ENCODE data around the gene DNASE1L1.
A peak's percentile ranks its signal among the peaks of the same experiment; 100 is the strongest.

The DNASE1L1 gene

GRCh38 chrX:154419688-154420401 is 10.8 kb upstream of the DNASE1L1 start:
- TF ChIP-seq CTCF (IDR thresholded peaks at IDR 0.05) = no peak
- no peak for DNase-seq (ENCODE audit: low spot score)
- Histone ChIP-seq H3K4me3 (no peak overlapping the region), H3K27ac (peak overlapping the region in 1 of 2 donors; percentile 48)

DNA sequence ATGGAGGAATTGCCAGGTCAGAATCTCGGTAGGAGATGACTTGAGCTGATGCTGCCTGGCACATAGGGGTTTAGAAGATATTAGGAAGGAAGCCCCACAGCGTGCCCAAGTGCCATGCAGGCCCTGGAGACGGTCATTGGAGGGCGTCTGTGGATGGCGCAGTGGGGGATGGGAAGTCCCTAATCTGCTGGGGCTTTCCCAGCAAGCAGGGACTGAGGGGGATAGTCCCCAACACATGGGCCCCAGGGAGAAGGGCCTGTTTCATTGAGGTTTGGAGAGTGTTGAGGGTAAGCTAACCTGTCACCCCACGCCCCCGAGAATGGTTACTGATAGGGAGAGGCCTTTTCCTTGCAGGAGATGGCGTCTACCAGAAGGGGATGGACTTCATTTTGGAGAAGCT is 10.1 kb upstream of the DNASE1L1 start:
- Histone ChIP-seq H3K4me3 (no peak overlapping the region), H3K27ac (no peak overlapping the region)
- TF ChIP-seq CTCF (IDR thresholded peaks at IDR 0.05) = no peak
- DNase-seq (ENCODE audit: low spot score) = no peak

- TF ChIP-seq CTCF (IDR thresholded peaks at IDR 0.05) = no peak
- no peak for DNase-seq (ENCODE audit: low spot score)
- Histone ChIP-seq H3K27ac (no peak overlapping the region), H3K4me3 (no peak overlapping the region)
Measured at GRCh38 chrX:154417157-154417556, 8.1 kb upstream of the DNASE1L1 start.

DNA sequence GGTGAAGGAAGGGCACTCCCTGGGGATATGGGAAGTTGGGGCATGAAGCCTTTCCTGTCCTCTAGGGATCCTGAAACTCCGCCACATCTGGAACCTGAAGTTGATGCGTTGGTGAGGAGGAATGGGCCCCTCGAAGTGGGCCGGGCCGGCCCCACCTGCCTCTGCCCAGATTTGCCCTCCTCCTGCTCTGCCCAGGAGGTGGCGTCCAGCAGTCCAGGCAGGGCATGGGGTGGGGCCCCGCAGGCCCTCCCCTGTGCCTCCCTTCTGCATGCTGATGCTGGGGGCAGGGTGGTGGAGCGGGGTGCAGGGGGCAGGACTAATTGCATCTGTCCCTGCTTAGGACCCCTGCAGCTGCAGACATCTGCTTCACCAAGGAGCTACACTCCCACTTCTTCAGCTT is 4.1 kb upstream of the DNASE1L1 start:
- no peak for TF ChIP-seq CTCF (IDR thresholded peaks at IDR 0.05)
- H3K4me3 ChIP-seq = no peak overlapping the region
- H3K27ac ChIP-seq = peak overlapping the region in 1 of 2 donors; percentile 95
- DNase-seq (ENCODE audit: low spot score) = no peak

- no peak for TF ChIP-seq CTCF (IDR thresholded peaks at IDR 0.05)
- no peak for DNase-seq (ENCODE audit: low spot score)
- peak overlapping the region; percentile 86 for H3K4me3 ChIP-seq
Measured at GRCh38 chrX:154412468-154412867, 3.4 kb upstream of the DNASE1L1 start.

DNA sequence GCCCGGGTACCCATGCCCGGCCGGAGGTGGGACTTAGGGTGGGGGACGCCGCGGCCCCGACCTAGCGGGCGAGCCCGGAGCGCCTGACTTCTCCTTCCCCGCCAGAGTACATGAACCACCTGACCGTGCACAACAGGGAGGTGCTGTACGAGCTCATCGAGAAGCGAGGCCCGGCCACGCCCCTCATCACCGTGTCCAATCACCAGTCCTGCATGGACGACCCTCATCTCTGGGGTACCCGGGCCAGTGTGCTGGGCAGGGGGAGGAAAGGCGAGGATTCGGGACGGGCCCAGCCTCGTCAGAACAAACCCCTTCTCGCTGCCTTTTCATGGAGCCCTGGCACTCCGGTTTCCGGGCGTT is 2.9 kb upstream of the DNASE1L1 start:
- DNase-seq (ENCODE audit: low spot score) = no peak

More at GRCh38 chrX:154412468-154412867, 3.4 kb upstream of the DNASE1L1 start:
- H3K27ac ChIP-seq = peak overlapping the region; percentile 84 to 95

More for the DNA sequence above, 2.9 kb upstream of the DNASE1L1 start:
- Histone ChIP-seq H3K27ac (peak overlapping the region; percentile 84 to 95), H3K4me3 (peak overlapping the region; percentile 86)
- no peak for TF ChIP-seq CTCF (IDR thresholded peaks at IDR 0.05)

Data from coronary artery (tissue), 2 donors.